ENCODE measurements around the gene HOXD3.

The HOXD3 gene

DNA sequence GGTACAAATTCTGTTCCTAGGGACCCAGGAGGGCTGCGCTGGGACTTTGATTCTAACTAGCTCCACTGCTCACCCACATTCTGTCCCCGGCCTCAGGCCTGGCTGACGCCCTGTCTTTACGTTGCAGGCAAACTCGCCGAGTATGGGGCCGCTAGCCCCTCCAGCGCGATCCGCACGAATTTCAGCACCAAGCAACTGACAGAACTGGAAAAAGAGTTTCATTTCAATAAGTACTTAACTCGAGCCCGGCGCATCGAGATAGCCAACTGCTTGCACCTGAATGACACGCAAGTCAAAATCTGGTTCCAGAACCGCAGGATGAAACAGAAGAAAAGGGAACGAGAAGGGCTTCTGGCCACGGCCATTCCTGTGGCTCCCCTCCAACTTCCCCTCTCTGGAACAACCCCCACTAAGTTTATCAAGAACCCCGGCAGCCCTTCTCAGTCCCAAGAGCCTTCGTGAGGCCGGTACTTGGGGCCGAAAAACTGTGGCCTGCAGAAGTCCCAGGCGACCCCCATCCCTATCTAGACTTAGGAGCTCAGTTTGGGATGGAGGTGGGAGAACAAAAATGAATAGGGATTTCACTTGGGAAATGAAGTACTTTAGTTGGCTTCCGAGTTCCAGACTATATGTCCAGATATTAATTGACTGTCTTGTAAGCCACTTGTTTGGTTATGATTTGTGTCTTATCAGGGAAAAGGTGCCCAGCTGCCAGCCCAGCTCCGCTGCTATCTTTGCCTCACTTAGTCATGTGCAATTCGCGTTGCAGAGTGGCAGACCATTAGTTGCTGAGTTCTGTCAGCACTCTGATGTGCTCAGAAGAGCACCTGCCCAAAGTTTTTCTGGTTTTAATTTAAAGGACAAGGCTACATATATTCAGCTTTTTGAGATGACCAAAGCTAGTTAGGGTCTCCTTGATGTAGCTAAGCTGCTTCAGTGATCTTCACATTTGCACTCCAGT lies 32.9 kb downstream of the HOXD3 start:
- Histone ChIP-seq H3K27me3 (ENCODE audit: control insufficient read depth, low read length) (peaks cover 11% of the 10 kb centered on the region), H3K4me3 (ENCODE audit: low read length) (no peak overlapping the region), H3K4me1 (ENCODE audit: control insufficient read depth, low read length) (no peaks in the 10 kb centered on the region), H3K27ac (ENCODE audit: low read depth, low read length) (no peak overlapping the region), H3K9me2 (replicated peaks; ENCODE audit: control insufficient read depth, low read length) (no peaks in the 10 kb centered on the region), H3F3A (ENCODE audit: control insufficient read depth, insufficient read depth) (no peaks in the 10 kb centered on the region), H3K4me2 (ENCODE audit: low read length) (no peak overlapping the region), H3K9me3 (ENCODE audit: control insufficient read depth, insufficient read depth, low read length) (no peaks in the 10 kb centered on the region; the same call in 1 of the 2 replicates), H3K79me2 (ENCODE audit: control insufficient read depth, low read length) (no peaks in the 10 kb centered on the region), H4K20me1 (ENCODE audit: control insufficient read depth, insufficient read depth, low read depth, low read length) (no peaks in the 10 kb centered on the region), H3K36me3 (ENCODE audit: control insufficient read depth, low read length) (no peaks in the 10 kb centered on the region)
- TF ChIP-seq, protein P1, sequence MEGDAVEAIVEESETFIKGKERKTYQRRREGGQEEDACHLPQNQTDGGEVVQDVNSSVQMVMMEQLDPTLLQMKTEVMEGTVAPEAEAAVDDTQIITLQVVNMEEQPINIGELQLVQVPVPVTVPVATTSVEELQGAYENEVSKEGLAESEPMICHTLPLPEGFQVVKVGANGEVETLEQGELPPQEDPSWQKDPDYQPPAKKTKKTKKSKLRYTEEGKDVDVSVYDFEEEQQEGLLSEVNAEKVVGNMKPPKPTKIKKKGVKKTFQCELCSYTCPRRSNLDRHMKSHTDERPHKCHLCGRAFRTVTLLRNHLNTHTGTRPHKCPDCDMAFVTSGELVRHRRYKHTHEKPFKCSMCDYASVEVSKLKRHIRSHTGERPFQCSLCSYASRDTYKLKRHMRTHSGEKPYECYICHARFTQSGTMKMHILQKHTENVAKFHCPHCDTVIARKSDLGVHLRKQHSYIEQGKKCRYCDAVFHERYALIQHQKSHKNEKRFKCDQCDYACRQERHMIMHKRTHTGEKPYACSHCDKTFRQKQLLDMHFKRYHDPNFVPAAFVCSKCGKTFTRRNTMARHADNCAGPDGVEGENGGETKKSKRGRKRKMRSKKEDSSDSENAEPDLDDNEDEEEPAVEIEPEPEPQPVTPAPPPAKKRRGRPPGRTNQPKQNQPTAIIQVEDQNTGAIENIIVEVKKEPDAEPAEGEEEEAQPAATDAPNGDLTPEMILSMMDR (IDR thresholded peaks at IDR 0.05; ENCODE audit: low read depth, low read length, poor library complexity, severe bottlenecking), result no peak
- TF ChIP-seq EZH2phosphoT487 (IDR thresholded peaks at IDR 0.05; ENCODE audit: borderline replicate concordance, low read length), result no peak

DNA sequence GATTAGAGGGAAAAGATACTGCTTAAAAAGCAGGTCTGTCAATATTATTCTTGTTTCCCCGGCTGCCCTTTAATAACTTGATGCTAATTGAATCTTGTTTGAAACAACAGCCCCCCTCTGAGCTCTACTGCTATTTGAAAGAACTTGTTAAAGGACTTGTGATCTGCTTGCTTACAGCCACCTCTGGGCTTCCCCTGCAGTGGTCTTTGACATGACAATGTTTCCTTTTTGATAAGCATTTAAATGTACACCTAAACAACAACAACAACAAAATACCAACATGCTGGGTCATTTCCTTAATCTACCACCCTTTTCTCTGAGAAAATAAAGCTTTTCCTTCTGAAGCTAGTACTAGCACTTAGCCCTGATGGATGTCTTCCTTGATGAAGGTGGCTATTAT lies 35.2 kb downstream of the HOXD3 start:
- H3K27me3 ChIP-seq (ENCODE audit: control insufficient read depth, low read length), result peaks cover 11% of the 10 kb centered on the region
- no peaks in the 10 kb centered on the region; the same call in 1 of the 2 replicates for H3K9me3 ChIP-seq (ENCODE audit: control insufficient read depth, insufficient read depth, low read length)
- no peaks in the 10 kb centered on the region for H3K4me1 ChIP-seq (ENCODE audit: control insufficient read depth, low read length)
- H3K4me2 ChIP-seq (ENCODE audit: low read length), result no peak overlapping the region
- no peak overlapping the region for H3K27ac ChIP-seq (ENCODE audit: low read depth, low read length)
- no peaks in the 10 kb centered on the region for H3K36me3 ChIP-seq (ENCODE audit: control insufficient read depth, low read length)
- H3F3A ChIP-seq (ENCODE audit: control insufficient read depth, insufficient read depth), result no peaks in the 10 kb centered on the region
- no peak overlapping the region for H3K4me3 ChIP-seq (ENCODE audit: low read length)
- H3K79me2 ChIP-seq (ENCODE audit: control insufficient read depth, low read length), result no peaks in the 10 kb centered on the region
- H4K20me1 ChIP-seq (ENCODE audit: control insufficient read depth, insufficient read depth, low read depth, low read length), result no peaks in the 10 kb centered on the region
- H3K9me2 ChIP-seq (replicated peaks; ENCODE audit: control insufficient read depth, low read length), result no peaks in the 10 kb centered on the region
- TF ChIP-seq, protein P1 (IDR thresholded peaks at IDR 0.05; ENCODE audit: low read depth, low read length, poor library complexity, severe bottlenecking), result no peak

DNA sequence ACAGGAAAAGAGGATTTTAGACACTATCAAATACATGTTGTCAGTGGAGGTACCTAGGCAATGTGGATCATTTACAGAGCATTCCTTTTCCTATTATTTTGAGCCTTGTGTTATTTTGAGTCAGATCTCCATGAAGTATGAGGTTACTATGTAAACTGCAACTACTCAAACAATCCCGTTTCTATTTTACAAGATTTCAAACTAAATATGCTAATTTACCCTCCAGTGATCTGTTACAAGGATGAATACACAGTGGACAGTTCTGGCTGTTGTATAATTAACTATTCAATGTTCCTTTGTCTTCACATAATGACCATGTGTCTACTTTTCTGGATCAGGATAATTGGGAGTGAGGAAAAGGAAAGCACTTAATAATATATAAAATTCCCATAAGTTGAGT lies 35.9 kb downstream of the HOXD3 start:
- no peak overlapping the region for H3K4me2 ChIP-seq (ENCODE audit: low read length)
- H3K4me3 ChIP-seq (ENCODE audit: low read length), result no peak overlapping the region
- no peaks in the 10 kb centered on the region for H4K20me1 ChIP-seq (ENCODE audit: control insufficient read depth, insufficient read depth, low read depth, low read length)
- peaks cover 11% of the 10 kb centered on the region for H3K27me3 ChIP-seq (ENCODE audit: control insufficient read depth, low read length)
- H3K9me2 ChIP-seq (replicated peaks; ENCODE audit: control insufficient read depth, low read length), result no peaks in the 10 kb centered on the region
- TF ChIP-seq, protein P1 (IDR thresholded peaks at IDR 0.05; ENCODE audit: low read depth, low read length, poor library complexity, severe bottlenecking), result no peak
- no peak for TF ChIP-seq EZH2phosphoT487 (IDR thresholded peaks at IDR 0.05; ENCODE audit: borderline replicate concordance, low read length)
- no peaks in the 10 kb centered on the region for H3F3A ChIP-seq (ENCODE audit: control insufficient read depth, insufficient read depth)
- H3K4me1 ChIP-seq (ENCODE audit: control insufficient read depth, low read length), result no peaks in the 10 kb centered on the region
- H3K79me2 ChIP-seq (ENCODE audit: control insufficient read depth, low read length), result no peaks in the 10 kb centered on the region
- no peaks in the 10 kb centered on the region for H3K36me3 ChIP-seq (ENCODE audit: control insufficient read depth, low read length)
- no peak overlapping the region for H3K27ac ChIP-seq (ENCODE audit: low read depth, low read length)
- H3K9me3 ChIP-seq (ENCODE audit: control insufficient read depth, insufficient read depth, low read length), result no peaks in the 10 kb centered on the region; the same call in 1 of the 2 replicates

Measured in DOHH2 (cell line).